Measurements from ENCODE around the gene MYCN. TPM values are rescaled to one million over a fixed set of nuclear protein-coding genes. Genes with fewer than 3 reads are reported as not detected.

The MYCN gene
- total and polyA plus RNA-seq, 5 donors = 0.23 to 0.42 (median 0.29) TPM

DNA sequence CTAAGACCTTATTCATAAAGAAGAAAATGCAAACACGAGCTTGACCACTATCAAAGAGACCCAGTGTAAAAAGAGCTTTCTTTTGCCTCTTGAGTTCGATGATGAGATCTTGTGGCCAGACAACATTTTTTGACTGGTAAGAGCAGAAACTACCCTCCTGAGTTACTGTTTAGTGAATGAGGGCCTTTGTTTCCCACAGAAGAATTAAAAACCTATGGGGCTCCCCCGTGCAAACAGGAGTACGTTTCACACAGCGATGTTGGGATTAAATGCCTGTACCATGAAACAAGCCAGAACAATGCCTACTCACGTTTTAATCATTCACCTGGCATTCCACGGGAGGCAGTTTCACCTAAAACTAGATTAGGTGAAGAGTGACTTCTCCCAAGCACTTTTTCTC is 36.0 kb downstream of the MYCN start:
- Histone ChIP-seq H3K9me3 (ENCODE audit: control insufficient read depth, low read length) (no peaks in the 10 kb centered on the region), H3K27me3 (ENCODE audit: control insufficient read depth, insufficient read depth) (no peaks in the 10 kb centered on the region), H3K27ac (ENCODE audit: low read length) (no peak overlapping the region), H3K4me3 (ENCODE audit: low read length) (no peak overlapping the region), H3K4me1 (ENCODE audit: control insufficient read depth, insufficient read depth, low read length) (no peaks in the 10 kb centered on the region)
- WGBS = 88% methylated on average over 7 of the region's 7 CpGs
- intact Hi-C loops (cut with DNase I) = no loop called here
- DNase-seq (no peak), ATAC-seq (no peak)

DNA sequence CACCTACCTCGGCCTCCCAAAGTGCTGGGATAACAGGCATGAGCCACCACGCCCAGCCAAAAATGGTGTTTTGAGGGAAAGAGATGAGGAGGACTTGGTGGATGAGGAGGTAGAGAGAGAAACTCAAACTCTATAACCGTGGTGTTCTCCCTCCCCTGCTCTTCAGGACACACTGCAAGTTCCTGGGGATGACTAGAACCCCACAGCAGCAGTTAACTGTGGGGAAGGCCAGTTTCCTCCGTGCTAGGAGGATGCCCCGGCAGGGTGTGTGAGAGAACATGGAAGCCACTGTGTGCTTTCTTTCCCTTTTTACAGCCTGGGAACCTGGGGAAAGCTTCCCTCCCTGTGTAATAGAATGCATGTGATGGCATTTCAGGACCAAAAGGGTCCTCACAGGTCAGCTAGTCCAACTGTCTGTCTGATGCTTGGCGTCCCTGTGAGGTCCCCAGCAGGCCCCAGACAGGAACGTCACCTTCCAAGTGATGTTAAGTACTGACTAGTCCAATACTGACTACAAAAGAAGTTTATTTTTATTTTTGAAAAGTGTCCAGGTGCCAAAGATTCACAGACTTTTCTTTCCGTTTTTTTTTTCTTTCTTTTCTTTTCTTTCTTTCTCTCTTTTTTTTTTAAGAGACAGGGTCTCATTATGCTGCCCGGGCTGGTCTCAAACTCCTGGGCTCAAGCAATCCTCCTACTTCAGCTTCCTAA is 38.9 kb downstream of the MYCN start:
- intact Hi-C loops (cut with DNase I) = no loop called here
- no peak for DNase-seq
- WGBS = 77% methylated on average over 9 of the region's 9 CpGs
- H3K9me3 ChIP-seq (ENCODE audit: control insufficient read depth, low read length) = no peaks in the 10 kb centered on the region
- no peaks in the 10 kb centered on the region for H3K4me1 ChIP-seq (ENCODE audit: control insufficient read depth, insufficient read depth, low read length)
- no peak overlapping the region for H3K4me3 ChIP-seq (ENCODE audit: low read length)
- ATAC-seq = no peak
- no peak overlapping the region for H3K27ac ChIP-seq (ENCODE audit: low read length)
- H3K27me3 ChIP-seq (ENCODE audit: control insufficient read depth, insufficient read depth) = no peaks in the 10 kb centered on the region

DNA sequence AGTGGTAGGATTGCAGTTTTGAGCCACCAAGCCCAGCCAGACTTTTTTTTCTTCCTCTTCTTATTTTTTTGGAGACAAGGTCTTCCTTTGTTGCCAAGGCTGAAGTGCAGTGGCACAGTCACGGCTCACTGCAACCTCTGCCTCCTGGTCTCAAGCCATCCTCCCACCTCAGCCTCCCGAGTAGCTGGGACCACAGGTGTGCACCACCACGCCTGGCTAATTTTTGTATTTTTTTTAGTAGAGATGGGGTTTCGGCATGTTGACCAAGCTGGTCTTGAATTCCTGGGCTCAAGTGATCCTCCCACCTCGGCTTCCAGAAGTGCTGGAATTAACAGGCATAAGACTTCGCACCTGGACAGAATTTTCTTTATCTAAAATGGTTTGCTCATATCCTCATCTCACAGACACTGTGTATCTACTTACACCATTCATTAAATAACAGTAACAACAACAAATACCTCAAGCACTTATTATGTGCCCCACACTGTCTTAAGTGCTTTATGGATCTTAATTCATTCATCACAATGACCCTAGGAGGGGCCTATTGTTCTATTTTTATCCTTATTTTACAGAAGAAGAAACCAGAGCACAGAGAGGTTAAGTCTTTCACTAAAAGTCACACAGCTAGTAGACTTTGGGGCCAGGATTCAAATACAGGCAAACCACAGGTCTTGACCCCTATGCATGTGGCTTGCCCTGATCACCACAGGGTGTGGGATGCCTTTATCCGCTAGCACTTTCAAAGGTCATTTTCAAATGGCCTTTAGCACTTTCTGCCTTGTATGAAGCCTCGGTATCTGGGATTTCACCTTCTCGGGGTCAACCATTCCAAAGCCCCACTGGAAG is 39.6 kb downstream of the MYCN start:
- WGBS = 83% methylated on average over 9 of the region's 9 CpGs

DNA sequence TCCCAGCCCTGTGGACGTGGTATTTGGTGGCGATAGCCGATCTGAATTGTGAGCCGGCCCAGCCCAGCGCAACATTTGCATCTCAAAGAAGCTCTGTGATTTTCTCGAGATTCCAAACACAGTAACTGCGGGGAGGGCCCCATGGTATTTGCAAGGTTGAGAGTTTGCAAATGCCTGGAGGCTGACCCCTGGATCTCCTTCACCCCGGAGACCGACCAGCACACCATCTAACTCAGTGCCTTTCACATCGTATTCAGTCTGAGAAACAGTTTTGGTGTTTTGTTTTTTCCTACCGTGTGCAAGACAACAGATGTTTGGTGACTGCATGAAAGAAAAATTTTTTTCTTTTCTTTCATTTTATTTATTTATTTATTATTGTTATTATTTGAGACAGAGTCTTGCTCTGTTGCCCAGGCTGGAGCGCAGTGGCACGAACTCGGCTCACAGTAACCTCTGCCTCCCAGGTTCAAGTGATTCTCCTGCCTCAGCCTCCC is 40.3 kb downstream of the MYCN start:
- WGBS = 81% methylated on average over 14 of the region's 14 CpGs
- Histone ChIP-seq H3K27me3 (ENCODE audit: control insufficient read depth, insufficient read depth) (no peaks in the 10 kb centered on the region), H3K4me1 (ENCODE audit: control insufficient read depth, insufficient read depth, low read length) (no peaks in the 10 kb centered on the region), H3K27ac (ENCODE audit: low read length) (no peak overlapping the region), H3K4me3 (ENCODE audit: low read length) (no peak overlapping the region), H3K9me3 (ENCODE audit: control insufficient read depth, low read length) (no peaks in the 10 kb centered on the region)
- DNase-seq (no peak), ATAC-seq (no peak)
- intact Hi-C loops (cut with DNase I) = no loop called here

More for the DNA sequence above, 39.6 kb downstream of the MYCN start:
- DNase-seq = no peak
- Histone ChIP-seq H3K27ac (ENCODE audit: low read length) (no peak overlapping the region), H3K4me1 (ENCODE audit: control insufficient read depth, insufficient read depth, low read length) (no peaks in the 10 kb centered on the region), H3K4me3 (ENCODE audit: low read length) (no peak overlapping the region), H3K27me3 (ENCODE audit: control insufficient read depth, insufficient read depth) (no peaks in the 10 kb centered on the region), H3K9me3 (ENCODE audit: control insufficient read depth, low read length) (no peaks in the 10 kb centered on the region)
- intact Hi-C loops (cut with DNase I) = no loop called here
- no peak for ATAC-seq

DNA sequence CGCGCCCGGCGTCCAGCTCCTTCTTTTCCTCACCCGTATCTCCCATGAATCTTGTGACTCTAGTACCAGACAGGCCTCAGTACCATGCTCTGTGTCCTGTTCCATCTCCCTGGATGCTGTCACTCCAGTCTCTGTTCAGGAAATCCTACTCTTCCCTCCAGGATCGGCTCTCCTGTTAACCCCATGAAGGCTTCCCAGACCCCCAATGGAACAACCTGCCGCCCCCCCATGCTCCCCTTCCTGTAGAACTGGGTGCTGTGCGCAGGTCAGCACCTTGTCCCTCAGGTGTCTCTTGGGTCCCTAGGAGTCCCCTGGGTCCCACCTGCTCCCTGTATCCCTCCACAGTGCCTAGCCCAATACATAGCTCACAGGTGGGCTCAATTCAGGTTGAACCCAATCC is 41.3 kb downstream of the MYCN start:
- 90% methylated on average over 8 of the region's 8 CpGs for WGBS
- no peak for DNase-seq
- H3K4me3 ChIP-seq (ENCODE audit: low read length) = no peak overlapping the region
- intact Hi-C loops (cut with DNase I) = no loop called here
- H3K9me3 ChIP-seq (ENCODE audit: control insufficient read depth, low read length) = no peaks in the 10 kb centered on the region
- H3K4me1 ChIP-seq (ENCODE audit: control insufficient read depth, insufficient read depth, low read length) = no peaks in the 10 kb centered on the region
- no peak overlapping the region for H3K27ac ChIP-seq (ENCODE audit: low read length)
- ATAC-seq = no peak
- no peaks in the 10 kb centered on the region for H3K27me3 ChIP-seq (ENCODE audit: control insufficient read depth, insufficient read depth)

DNA sequence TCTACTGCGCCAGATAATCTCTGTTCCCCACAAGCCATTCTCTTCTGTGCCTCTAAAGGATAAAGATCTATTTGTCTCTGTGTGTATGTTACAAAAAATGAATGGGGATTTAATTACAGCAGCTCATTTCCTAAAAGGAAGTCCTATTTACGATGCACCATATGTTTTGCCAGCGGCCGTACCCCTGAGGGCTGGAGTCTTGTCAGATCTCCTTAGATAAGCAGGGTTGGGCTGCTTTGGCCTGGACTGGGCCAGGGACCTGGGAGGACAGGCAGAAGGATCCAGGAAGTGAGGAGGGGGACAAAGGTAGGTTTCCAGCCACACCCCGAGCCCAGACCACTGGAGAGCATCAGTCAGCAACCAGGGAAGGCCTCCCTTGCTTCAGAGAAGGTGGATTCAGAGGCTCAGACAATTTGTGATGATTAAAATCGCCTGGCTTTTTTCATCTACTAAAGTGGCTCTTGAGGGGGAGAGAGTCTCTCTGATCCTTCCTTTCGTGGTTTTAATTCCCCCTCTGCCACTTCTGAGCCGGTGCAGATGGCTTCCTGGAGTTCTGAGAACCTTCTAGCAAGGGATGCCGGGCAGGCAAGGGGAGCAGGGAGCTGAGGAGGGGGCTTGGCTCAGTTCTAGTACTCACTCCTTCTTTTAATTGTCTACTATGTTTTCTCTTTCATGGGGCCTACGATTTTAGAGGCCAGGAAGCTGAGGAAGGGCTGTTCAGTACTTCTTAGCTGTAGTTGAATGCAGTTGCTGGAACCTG is 42.1 kb downstream of the MYCN start:
- intact Hi-C loops (cut with DNase I) = no loop called here
- Histone ChIP-seq H3K4me3 (ENCODE audit: low read length) (no peak overlapping the region), H3K9me3 (ENCODE audit: control insufficient read depth, low read length) (no peaks in the 10 kb centered on the region), H3K27me3 (ENCODE audit: control insufficient read depth, insufficient read depth) (no peaks in the 10 kb centered on the region), H3K27ac (ENCODE audit: low read length) (no peak overlapping the region), H3K4me1 (ENCODE audit: control insufficient read depth, insufficient read depth, low read length) (no peaks in the 10 kb centered on the region)
- WGBS = 55% methylated on average over 10 of the region's 10 CpGs
- no peak for DNase-seq
- ATAC-seq = no peak

DNA sequence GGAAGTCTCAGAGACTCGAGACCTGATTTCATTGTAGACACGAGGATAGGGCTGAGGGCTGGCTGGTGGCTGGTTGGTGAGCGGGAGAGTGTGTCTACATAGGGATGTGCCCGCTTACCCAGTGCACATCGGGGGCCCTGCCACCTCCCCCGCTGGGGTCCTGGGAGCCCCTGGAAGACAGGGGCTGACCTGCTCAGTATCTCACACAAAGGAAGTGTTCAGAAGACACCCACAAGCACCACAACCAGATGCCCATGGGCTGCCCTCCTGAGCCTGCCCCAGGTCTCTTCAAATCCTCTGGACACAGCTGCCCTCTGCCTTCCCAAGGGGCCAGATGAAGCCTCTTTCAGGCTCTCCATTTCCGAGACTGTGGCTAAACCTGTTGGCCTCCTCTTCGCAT is 43.1 kb downstream of the MYCN start:
- ATAC-seq (no peak), DNase-seq (no peak)
- Histone ChIP-seq H3K9me3 (ENCODE audit: control insufficient read depth, low read length) (no peaks in the 10 kb centered on the region), H3K4me1 (ENCODE audit: control insufficient read depth, insufficient read depth, low read length) (no peaks in the 10 kb centered on the region), H3K4me3 (ENCODE audit: low read length) (no peak overlapping the region), H3K27ac (ENCODE audit: low read length) (no peak overlapping the region), H3K27me3 (ENCODE audit: control insufficient read depth, insufficient read depth) (no peaks in the 10 kb centered on the region)
- intact Hi-C loops (cut with DNase I) = no loop called here
- 88% methylated on average over 8 of the region's 8 CpGs for WGBS

DNA sequence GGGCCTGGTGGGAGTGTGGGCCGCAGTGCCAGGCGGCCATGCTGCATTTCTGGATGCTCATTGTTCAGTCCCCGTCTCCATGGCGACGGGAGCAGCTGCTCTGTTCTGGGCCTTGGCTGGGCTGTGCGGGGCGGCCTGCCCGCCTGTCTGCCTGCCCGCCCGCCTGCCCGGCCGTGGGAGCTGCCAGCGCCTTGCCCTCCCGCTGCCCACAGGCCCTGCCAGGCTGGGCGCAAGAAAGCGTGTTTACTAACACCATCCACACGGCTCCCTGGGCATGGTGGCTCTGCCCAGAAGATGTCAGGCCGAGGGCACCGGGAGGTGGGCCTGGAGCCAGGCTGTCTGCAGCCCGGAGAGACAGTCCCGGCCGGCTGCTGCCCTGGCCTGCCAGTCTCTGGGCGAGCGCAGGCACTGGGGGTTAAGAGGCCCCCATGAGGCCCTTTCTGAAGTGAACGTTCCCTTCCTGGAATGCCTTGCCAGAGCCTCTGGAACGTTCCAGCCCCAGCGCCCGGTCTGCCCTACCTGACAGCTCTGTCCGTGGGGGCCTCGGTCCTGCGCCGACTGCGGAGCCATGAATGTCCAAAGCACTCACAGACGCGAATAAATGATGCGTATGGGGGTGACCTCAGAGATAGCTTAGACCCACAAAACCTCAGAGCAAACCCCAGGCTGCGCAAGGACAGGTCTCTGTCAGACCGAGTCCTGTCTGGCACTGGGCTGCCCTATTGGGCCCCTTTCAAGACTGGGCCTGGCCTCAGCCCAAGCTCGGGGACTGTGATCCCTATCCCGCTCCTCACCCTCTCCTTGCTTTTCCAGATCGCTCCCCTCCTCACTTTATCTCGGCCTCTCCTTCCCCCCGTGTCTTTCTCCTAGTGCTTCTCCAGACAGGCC is 44.3 kb downstream of the MYCN start:
- Histone ChIP-seq H3K4me3 (ENCODE audit: low read length) (no peak overlapping the region), H3K9me3 (ENCODE audit: control insufficient read depth, low read length) (no peaks in the 10 kb centered on the region), H3K4me1 (ENCODE audit: control insufficient read depth, insufficient read depth, low read length) (no peaks in the 10 kb centered on the region), H3K27ac (ENCODE audit: low read length) (no peak overlapping the region), H3K27me3 (ENCODE audit: control insufficient read depth, insufficient read depth) (no peaks in the 10 kb centered on the region)
- peak; percentile 37 to 75 (median 74) for DNase-seq
- 68% methylated on average over 43 of the region's 43 CpGs for whole genome bisulfite sequencing
- intact Hi-C loops (cut with DNase I) = no loop called here
- ATAC-seq = peak; percentile 82 to 84

DNA sequence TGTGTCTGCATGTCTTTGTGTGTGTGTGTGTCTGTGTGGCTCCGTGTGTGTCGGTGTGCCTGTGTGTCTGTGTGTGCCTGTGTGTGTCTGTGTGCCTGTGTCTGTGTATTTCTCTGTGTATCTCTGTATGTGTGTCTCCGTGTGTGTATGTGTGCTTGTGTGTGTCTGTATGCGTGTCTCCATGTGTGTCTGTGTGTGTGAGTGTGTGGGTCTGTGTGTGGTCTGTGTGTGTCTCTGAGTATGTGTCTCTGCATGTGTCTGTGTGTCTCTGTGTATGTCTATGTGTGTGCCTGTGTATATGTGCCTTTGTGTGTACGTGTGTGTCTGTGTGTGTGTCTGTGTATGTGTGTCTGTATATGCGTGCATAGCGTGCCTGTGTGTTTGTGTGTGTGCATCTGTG is 45.2 kb downstream of the MYCN start:
- Histone ChIP-seq H3K9me3 (ENCODE audit: control insufficient read depth, low read length) (no peaks in the 10 kb centered on the region), H3K4me1 (ENCODE audit: control insufficient read depth, insufficient read depth, low read length) (no peaks in the 10 kb centered on the region), H3K27me3 (ENCODE audit: control insufficient read depth, insufficient read depth) (no peaks in the 10 kb centered on the region), H3K4me3 (ENCODE audit: low read length) (no peak overlapping the region), H3K27ac (ENCODE audit: low read length) (no peak overlapping the region)
- WGBS = 98% methylated on average over 7 of the region's 7 CpGs
- no peak for DNase-seq
- intact Hi-C loops (cut with DNase I) = no loop called here
- ATAC-seq = no peak

DNA sequence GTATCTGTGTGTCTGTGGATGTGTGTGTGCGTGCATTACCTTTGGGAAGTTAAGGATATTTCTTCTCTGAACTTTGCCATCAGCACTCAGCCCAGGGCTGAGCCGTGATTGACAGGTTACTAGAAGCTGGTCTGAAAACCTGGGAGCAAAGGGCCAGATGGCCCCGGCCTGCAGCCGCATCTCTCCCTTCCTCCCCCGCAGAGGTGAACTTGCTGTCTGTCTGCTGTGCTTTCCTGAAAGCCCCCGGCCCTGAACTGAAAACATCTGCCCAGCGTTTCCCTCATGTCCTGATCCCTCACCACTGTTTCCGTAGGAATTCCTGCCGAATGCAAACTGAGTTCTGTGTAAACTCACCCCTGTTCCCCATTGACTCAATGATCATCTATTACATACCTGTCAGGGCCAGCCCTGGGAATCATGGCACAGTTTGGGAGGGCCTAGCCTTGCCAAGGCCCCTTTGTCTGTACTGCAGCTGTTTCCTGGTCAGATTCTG is 45.8 kb downstream of the MYCN start:
- Histone ChIP-seq H3K4me1 (ENCODE audit: control insufficient read depth, insufficient read depth, low read length) (no peaks in the 10 kb centered on the region), H3K27me3 (ENCODE audit: control insufficient read depth, insufficient read depth) (no peaks in the 10 kb centered on the region), H3K27ac (ENCODE audit: low read length) (no peak overlapping the region), H3K4me3 (ENCODE audit: low read length) (no peak overlapping the region), H3K9me3 (ENCODE audit: control insufficient read depth, low read length) (no peaks in the 10 kb centered on the region)
- no peak for DNase-seq
- intact Hi-C loops (cut with DNase I) = no loop called here
- WGBS = 68% methylated on average over 9 of the region's 9 CpGs
- ATAC-seq = no peak
